Heart right ventricle (tissue), 16 donors: ENCODE data around the gene TCEA2. TPM values are rescaled to one million over a fixed set of nuclear protein-coding genes. Genes with fewer than 3 reads are reported as not detected.

ENCODE experiments used
- ATAC-seq, 8 donors: fragments of 200-7000 bp; cut with Tn5 transposase; one replicate each; pipeline ENCODE4 v1.9.1; 2020; ENCODE audit warnings: mild to moderate bottlenecking in 8 of 8, moderate library complexity in 8 of 8, moderate number of reproducible peaks in 1 of 8
- DNase-seq, 2 donors: peaks; one replicate each; pipeline ENCODE4 v3.0.0-alpha.2; 2020
- H3K27ac ChIP-seq, 10 donors: fragments of 200-600 bp; sonication (generic) in 2 of 10; one replicate each; pipeline versions ENCODE4 v1.5.0 to v1.8.0; 2020 to 2022; ENCODE audit warnings: mild to moderate bottlenecking in 3 of 10
- H3K27me3 ChIP-seq, 7 donors: fragments of 200-600 bp; one replicate each; pipeline ENCODE4 v1.8.0; 2021 to 2022; ENCODE audit warnings: mild to moderate bottlenecking in 2 of 7
- H3K36me3 ChIP-seq, 9 donors: fragments of 200-600 bp; sonication (generic) in 1 of 9; one replicate each; pipeline versions ENCODE4 v1.5.0 to v1.8.0; 2020 to 2022; ENCODE audit warnings: mild to moderate bottlenecking in 2 of 9
- H3K4me1 ChIP-seq, 9 donors: fragments of 200-600 bp; sonication (generic) in 1 of 9; one replicate each; pipeline versions ENCODE4 v1.5.0 to v1.8.0; 2020 to 2022; ENCODE audit warnings: mild to moderate bottlenecking in 4 of 9
- H3K4me3 ChIP-seq, 10 donors: fragments of 200-600 bp; sonication (generic) in 2 of 10; one replicate each; pipeline versions ENCODE4 v1.5.0 to v1.8.0; 2020 to 2022; ENCODE audit warnings: mild to moderate bottlenecking in 7 of 10, moderate library complexity in 2 of 10
- H3K9me3 ChIP-seq, 11 donors: fragments of 200-600 bp in 10 of 11; sonication (generic) in 2 of 11; one replicate each; pipeline versions ENCODE4 v1.5.0 to v1.8.0; 2013 to 2022; ENCODE audit warnings: mild to moderate bottlenecking in 2 of 11, control low read depth in 1 of 11, moderate library complexity in 1 of 11
- WGBS, 2 donors: extraction: QIAGEN DNeasy Blood & Tissue Kit; methylation state at CpG; one replicate each; pipeline ENCODE4 v1.1.7; 2013; ENCODE audit warnings: inconsistent platforms in 1 of 2; 5-methylcytosine and 5-hydroxymethylcytosine counted together
- intact Hi-C, 10 donors: fragments of 100-400 bp; cut with DNase I; formaldehyde crosslinking; loops; one replicate each; pipeline versions ENCODE4 v1.11.1 to v1.14.2; 2022
- polyA plus RNA-seq, 2 donors: library from polyadenylated mRNA; stranded (reverse); fragments of 200-250 nt; gene quantifications; one replicate each; pipeline ENCODE4 v1.2.3, GENCODE V29; 2013
- total RNA-seq, 10 donors: library from RNA; stranded (reverse); fragmentation: NEBNext Ultra II Directional in 3 of 10; extraction: Animal tissue kit (Norgen Biotek cat#: 25700) in 3 of 10; gene quantifications; one replicate each; pipeline versions ENCODE4 v1.2.1 to v1.2.4, GENCODE V29; 2021 to 2023
- TF ChIP-seq, protein P1 (sequence below), 9 donors: fragments of 200-600 bp; sonication (generic) in 2 of 9; IDR thresholded peaks; one replicate each; pipeline versions ENCODE4 v1.5.0 to v1.8.0; 2021 to 2022; ENCODE audit warnings: antibody characterized with exemption in 9 of 9, mild to moderate bottlenecking in 5 of 9, moderate library complexity in 1 of 9
- donor health status: Arrhythmogenic right ventricular cardiomyopathy.
- donor health status: ischemic (EF 13 %, LVEDD 7.1; RV severe dilation, severe dysfunction).
- donor health status: healthy with polysubstance abuse.
- donor health status: DM: no; HTN: yes; CAD: no.
- donor health status: DM: no; HTN: no; CAD: no.
- donor health status: ischemic (EF 25% LVEDD 6.9; RV normal size, moderate dysfunction).
- donor health status: ischemic (EF 25% LVEDD 5.7; RV mildly dilated, moderate dysfunction).
- donor health status: healthy.
- donor health status: DM: yes; HTN: yes; CAD: no.
- donor health status: Ischemic cardiomyopathy.
- donor health status: ischemic (EF 35%, LVEDD 5.7; RV mildly dilated, moderate dysfunction).
- donor health status: nonischemic (EF 11% LVEDD 7.7; RV severe dilation, severe dysfunction).
- donor health status: DM: yes; HTN: yes; CAD: no.
- donor health status: PGD.
- donor health status: ischemic (EF 29% LVEDD 5.4; RV normal size, mild dysfunction).
- donor health status: nonischemic (EF 23%, LVEDD 6.1; RV moderate dilation, normal function).

TCEA2 gene
- total and polyA plus RNA-seq, 12 donors: 35.0 to 54.9 (median 44.9) TPM

DNA sequence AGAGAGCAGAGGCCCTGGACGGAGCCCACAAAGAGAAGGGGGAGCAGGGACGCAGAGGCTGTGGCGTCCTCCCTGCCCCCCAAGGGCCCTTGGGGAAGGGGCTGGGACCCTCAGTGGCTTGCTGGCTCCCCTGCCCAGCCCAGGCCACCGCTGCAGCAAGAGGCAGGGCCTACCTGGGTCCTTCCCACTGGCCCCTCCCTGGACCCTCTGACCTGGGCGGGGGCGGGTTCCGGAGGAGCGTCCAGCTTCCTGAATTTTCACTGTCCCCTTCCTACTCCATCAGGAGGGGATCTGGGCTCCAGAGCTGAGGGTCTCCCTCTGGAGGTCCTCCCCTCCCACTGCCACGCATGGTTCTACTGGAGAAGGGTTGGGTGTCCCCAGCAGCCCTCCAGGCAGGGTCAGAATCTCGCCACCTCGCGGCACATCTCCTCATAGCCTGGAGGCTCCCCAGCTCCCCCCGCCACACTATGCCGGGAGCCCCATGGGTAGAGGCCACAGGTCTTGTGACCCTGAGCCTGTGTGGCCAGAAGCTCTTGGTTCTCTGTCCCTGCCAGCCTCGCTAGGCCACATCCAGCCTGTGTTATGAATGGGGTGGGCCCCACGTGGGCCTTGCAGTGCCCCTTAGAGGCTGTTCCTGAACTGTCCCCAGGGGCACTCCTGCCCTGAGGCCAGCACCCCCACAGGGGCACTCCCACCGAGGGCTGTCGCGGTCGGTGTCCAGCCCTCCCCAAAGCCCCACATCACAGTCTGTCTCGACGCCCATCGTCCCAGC is 12.6 kb upstream of the TCEA2 start:
- ATAC-seq: peak in 6 of 8 donors; percentile 3 to 22 (median 9)
- Histone ChIP-seq H3K27me3 (peaks cover 6 to 85% (median 48%) of the 10 kb centered on the region in 7 donors), H3K9me3 (no peaks in the 10 kb centered on the region), H3K36me3 (peaks cover 0 to 26% (median 5%) of the 10 kb centered on the region in 9 donors), H3K27ac (peak overlapping the region; percentile 77 to 98 (median 92)), H3K4me1 (peaks cover 6 to 55% (median 32%) of the 10 kb centered on the region in 9 donors), H3K4me3 (peak overlapping the region; percentile 32 to 78 (median 60))
- 61 to 67% methylated on average over 23 of the region's 23 CpGs for WGBS, 2 donors
- TF ChIP-seq, protein P1, sequence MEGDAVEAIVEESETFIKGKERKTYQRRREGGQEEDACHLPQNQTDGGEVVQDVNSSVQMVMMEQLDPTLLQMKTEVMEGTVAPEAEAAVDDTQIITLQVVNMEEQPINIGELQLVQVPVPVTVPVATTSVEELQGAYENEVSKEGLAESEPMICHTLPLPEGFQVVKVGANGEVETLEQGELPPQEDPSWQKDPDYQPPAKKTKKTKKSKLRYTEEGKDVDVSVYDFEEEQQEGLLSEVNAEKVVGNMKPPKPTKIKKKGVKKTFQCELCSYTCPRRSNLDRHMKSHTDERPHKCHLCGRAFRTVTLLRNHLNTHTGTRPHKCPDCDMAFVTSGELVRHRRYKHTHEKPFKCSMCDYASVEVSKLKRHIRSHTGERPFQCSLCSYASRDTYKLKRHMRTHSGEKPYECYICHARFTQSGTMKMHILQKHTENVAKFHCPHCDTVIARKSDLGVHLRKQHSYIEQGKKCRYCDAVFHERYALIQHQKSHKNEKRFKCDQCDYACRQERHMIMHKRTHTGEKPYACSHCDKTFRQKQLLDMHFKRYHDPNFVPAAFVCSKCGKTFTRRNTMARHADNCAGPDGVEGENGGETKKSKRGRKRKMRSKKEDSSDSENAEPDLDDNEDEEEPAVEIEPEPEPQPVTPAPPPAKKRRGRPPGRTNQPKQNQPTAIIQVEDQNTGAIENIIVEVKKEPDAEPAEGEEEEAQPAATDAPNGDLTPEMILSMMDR (IDR thresholded peaks at IDR 0.05): peak in 4 of 9 donors; percentile 9 to 28 (median 17)
- no peak for DNase-seq
- intact Hi-C loops: loop anchor here in 2 of 10 donors (5.0 to 10.0 kb wide), 2 partner anchors 363 to 416 kb away; no protein-coding TSS in a partner anchor

DNA sequence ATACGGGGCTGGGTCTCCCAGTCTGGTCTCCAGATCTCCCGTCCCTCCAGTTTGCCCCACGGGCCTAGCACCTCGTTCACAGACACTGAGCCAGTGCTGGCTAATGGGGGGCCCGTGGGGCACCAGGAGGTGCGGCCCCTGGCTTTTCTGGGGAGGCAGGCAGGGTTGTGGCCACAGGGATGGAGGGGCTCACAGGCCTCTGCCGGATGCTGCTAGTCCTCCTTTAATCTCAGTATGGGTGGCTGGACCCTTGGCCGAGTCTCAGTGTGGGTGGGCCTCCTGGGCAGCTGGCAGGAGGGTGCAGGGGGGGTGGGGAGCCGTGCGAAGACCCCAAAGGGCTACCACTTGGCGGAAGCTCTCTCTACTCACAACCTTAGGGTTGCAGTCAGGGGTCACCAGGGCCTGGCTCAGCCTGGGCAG is 12.0 kb upstream of the TCEA2 start:
- peaks cover 6 to 87% (median 48%) of the 10 kb centered on the region in 7 donors for H3K27me3 ChIP-seq
- intact Hi-C loops: loop anchor here in 2 of 10 donors (5.0 to 10.0 kb wide), 2 partner anchors 364 to 416 kb away; no protein-coding TSS in a partner anchor
- H3K4me3 ChIP-seq: peak overlapping the region in 9 of 10 donors; percentile 18 to 78 (median 61)

DNA sequence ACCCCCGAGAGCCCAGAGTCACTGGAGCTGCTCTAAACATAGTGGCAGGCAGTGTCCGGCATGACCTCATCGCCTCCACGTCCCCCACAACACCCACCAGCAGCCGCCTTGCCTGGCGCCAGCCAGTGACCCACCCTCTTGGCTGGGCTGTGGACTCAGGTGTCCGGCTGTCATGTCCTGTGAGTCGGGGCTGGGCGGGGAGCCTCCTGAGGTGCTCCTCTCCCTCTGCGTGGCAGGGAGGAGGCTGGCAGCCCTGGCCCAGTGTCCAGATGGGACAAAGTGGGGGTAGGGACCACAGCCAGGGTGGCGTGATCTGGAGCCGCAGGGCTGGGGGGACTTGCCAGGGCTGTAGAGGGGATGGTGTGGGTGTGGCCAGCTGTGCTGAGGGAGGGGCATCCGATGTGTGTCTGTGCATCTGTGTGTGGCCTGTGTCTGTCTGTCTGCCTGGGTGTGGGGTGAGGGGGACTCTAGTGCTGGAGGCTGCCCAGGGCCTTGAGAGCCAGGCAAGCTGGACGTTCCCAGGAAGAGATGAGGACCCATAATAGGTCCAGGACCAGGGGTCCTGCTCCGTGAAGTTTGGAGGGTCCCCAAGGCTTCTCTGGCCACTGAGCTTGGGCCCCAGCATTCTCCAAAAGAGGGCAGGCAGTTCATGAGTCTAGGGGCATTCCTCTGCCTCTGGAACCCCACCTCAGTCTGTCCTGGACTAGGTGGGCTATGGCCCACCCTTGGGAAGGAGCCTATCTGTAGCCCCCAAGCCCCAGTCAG is 11.3 kb upstream of the TCEA2 start:
- Histone ChIP-seq H3K4me3 (peak overlapping the region in 7 of 10 donors; percentile 52 to 78 (median 66)), H3K9me3 (no peaks in the 10 kb centered on the region), H3K27ac (peak overlapping the region; percentile 77 to 98 (median 92)), H3K4me1 (peaks cover 6 to 66% (median 40%) of the 10 kb centered on the region in 9 donors), H3K36me3 (peaks cover 0 to 21% (median 5%) of the 10 kb centered on the region in 9 donors), H3K27me3 (peaks cover 6 to 86% (median 52%) of the 10 kb centered on the region in 7 donors)
- ATAC-seq (peak; percentile 31 to 73 (median 66)), DNase-seq (peak; percentile 81 to 88)
- intact Hi-C loops: loop anchor here in 2 of 10 donors (5.0 to 10.0 kb wide), 2 partner anchors 364 to 417 kb away; no protein-coding TSS in a partner anchor
- TF ChIP-seq, protein P1 (IDR thresholded peaks at IDR 0.05): no peak
- 62 to 67% methylated on average over 15 of the region's 15 CpGs for WGBS, 2 donors

More for the DNA sequence above, 12.0 kb upstream of the TCEA2 start:
- Histone ChIP-seq H3K9me3 (no peaks in the 10 kb centered on the region), H3K36me3 (peaks cover 0 to 26% (median 5%) of the 10 kb centered on the region in 9 donors), H3K27ac (peak overlapping the region; percentile 77 to 98 (median 92)), H3K4me1 (peaks cover 6 to 59% (median 35%) of the 10 kb centered on the region in 9 donors)
- TF ChIP-seq, protein P1 (IDR thresholded peaks at IDR 0.05): no peak
- ATAC-seq (no peak), DNase-seq (no peak)
- WGBS, 2 donors: 66 to 71% methylated on average over 11 of the region's 11 CpGs

DNA sequence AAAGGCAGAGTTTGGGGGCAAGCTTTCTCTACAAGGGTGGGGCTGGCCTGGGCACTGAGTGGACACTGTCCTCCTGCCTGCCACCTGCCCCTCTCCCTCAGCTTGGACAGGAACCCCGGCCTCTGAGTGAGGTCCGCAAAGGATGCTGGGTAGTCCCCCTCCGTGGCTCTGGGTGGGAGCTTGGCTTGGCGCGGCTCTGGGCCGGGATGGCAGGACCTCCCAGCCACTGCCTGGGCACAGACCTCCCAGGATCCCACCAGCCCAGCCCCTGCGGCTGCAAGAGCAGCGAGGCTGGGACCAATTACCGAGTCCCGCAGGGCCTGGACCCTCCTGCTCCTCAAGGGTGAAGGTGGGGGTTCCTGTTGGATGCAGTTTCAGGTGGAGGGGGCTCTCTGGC is 10.7 kb upstream of the TCEA2 start:
- no peak for DNase-seq
- no peak for ATAC-seq
- H3K4me1 ChIP-seq: peaks cover 6 to 72% (median 42%) of the 10 kb centered on the region in 9 donors
- 70 to 80% methylated on average over 10 of the region's 10 CpGs for WGBS, 2 donors
- TF ChIP-seq, protein P1 (IDR thresholded peaks at IDR 0.05): no peak
- peak overlapping the region in 5 of 10 donors; percentile 3 to 75 (median 22) for H3K4me3 ChIP-seq
- intact Hi-C loops: loop anchor here in 2 of 10 donors (5.0 to 10.0 kb wide), 2 partner anchors 365 to 418 kb away; no protein-coding TSS in a partner anchor
- peaks cover 0 to 15% (median 5%) of the 10 kb centered on the region in 9 donors for H3K36me3 ChIP-seq
- peaks cover 6 to 86% (median 48%) of the 10 kb centered on the region in 7 donors for H3K27me3 ChIP-seq
- H3K27ac ChIP-seq: peak overlapping the region; percentile 77 to 98 (median 92)
- H3K9me3 ChIP-seq: no peaks in the 10 kb centered on the region
